ENCODE measurements around the gene PDLIM7.
"Not testable (repeated sequence)": the region's sequence is repeated elsewhere in the genome, so short reads cannot be mapped to it uniquely, and the experiment has no call there.

Gene PDLIM7

DNA sequence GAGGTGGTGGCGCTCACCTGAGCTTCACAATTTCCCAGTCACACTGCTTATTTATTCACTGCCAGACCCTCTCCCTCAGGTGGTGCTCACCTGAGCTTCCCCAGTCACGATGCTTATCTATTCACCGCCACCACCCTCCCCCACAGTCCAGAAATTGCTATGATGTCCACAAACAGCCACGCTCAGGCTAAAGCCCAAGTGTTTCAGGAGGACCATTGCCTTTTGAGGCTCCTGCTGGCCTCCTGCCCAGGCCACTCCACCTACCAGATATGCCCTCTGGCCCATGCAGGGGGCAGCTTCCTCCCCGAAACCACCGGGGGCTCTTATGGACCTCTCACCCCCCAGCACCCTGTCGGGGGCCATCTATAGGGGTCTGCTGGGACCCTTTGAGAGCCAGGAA lies 4.6 kb downstream of the PDLIM7 start:
- in situ Hi-C loops (cut with MboI; ENCODE audit: low sequenced_read_pairs), result no loop called here

DNA sequence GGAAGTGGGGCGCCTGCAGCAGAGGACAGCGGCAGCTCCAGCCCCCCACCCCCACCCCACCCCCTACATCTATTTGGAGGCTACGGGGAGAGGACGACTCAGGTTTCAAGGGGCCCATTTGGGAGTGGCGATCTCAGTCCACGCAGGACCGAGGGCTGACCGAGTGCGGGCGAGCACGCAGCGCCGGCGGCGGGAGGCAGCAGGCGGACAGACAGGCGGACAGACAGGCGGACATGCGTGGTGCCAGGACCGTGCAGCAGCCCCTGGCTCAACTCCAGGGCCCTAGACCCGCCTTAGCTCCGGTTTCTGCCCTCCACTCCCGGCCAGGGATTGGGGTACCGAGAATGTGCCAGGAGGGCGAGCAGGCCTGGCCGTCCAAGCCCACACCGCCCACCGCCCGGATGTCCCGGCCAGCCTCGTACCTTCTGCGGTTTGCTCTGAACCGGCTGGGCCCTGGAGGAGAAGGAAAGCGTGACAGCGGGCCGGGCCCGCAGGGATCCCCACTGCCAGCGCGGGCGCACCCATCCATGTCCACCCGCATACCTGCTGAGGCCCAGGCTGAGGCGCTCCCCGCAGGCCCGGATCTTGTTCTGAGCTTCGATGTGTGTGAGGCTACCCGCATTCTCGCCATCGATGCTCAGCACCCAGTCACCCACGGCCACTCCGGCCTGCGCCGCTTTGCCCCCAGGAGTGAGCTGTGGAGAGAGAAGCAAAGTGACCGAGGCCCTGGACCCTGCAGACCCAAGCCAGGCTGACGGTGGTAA lies 5.2 kb downstream of the PDLIM7 start:
- in situ Hi-C loops (cut with MboI; ENCODE audit: low sequenced_read_pairs), result no loop called here

DNA sequence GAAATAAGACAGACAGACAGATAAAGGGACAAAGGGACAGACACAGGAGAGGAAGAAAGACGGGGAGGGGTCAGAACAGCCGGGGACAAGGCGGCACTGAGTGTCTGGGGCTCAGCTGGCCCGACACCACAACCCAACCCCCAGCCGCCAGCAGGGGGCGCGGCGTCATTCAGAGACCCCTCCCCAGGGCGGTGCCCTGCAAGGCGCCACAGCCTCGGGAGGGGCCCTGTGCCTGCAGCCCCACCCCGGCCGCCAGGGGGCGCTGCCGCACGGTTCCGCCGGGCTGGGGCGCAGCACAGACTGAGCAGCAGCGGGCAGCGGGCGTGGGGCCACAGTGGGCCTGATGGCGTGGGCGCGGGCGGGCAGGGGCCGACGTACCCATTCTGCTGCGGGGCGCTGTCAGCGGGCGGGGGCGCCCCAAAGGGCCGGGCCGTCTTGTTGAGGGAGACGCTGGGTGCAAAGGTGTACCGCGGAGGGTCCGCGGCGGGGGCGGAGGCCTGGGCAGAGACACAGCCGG lies 5.9 kb downstream of the PDLIM7 start:
- in situ Hi-C loops (cut with MboI; ENCODE audit: low sequenced_read_pairs), result no loop called here

DNA sequence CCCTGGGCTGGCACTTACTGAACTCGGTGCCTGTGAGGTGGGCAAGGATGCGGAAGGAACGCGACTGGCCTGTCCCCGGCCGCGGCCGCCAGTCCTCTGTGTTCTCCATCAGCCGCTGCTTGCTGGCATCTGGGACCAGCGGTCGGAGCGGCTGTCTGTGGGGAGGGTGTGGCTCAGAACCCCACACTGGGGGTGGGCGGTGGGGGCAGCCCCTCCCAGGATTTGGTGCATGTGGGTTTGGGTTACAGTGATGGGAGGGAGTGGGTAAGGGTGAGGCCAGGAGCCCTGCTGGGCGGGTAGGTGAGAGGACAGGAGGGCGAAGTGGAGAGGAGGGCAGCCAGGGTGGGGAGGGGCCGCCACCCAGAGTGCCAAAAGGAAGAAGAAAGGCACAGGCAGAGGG lies 6.4 kb downstream of the PDLIM7 start:
- in situ Hi-C loops (cut with MboI; ENCODE audit: low sequenced_read_pairs), result no loop called here

DNA sequence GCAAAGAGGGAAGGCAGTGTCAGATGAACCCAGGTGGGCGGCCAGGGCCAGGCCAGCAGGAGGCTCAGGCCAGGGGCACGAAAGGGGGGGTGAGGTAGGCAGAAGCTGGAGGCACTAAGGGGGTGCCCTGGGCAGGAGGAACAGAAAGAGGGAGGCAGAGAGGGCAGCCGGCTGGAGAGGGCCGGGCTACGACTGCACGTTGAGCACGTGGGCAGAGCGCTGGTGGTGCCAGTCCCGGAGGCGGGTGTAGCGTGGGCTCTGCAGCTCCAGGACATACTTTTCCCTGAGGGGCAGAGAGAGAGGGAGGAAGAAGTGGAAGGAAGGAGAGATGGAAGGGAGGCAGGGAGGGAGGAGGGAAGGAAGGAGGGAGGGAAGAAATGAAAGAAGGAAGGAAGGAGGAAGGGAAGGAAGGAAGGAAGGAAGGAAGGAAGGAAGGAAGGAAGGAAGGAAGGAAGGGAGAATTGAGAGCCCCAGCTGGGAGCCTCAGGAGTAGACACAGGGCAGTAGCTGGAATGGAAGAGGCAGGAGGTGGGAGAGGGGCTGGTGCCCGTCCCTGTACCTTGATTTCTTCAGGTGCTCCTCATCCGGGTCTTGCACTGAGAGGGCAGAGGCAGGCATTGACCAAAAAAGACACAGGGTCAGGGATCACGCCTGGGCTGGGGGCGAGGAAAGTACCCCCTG lies 7.0 kb downstream of the PDLIM7 start:
- in situ Hi-C loops (cut with MboI; ENCODE audit: low sequenced_read_pairs), result no loop called here

DNA sequence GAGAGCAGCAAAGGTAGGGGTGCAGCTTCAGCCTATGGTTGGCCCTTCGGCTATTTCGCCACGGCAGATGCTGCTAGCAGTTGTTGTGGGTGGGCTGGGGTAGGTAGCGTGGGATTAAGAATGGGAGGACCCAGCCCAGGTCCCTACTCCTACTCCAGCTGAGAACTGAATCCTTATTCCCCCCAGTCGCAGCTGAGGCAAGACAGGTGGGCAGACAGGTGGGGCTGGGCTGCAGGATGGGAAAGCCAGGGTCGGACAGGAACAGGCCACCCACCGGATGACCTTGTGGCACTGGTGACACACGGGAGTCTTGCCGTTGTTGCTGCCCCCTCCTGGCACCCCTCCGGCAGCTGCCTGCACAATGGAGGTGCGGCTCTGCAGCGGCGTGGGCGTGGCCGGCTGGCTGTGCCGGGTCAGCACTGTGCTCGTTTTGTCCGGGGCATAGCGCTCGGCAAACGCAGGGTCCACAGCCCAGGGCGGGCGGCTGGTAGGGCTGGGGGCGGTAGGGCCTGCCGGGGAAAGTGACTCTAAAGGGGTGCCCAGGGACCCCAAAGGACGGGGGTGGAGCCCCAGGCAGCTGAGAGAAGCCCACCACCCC lies 8.2 kb downstream of the PDLIM7 start:
- in situ Hi-C loops (cut with MboI; ENCODE audit: low sequenced_read_pairs), result no loop called here

DNA sequence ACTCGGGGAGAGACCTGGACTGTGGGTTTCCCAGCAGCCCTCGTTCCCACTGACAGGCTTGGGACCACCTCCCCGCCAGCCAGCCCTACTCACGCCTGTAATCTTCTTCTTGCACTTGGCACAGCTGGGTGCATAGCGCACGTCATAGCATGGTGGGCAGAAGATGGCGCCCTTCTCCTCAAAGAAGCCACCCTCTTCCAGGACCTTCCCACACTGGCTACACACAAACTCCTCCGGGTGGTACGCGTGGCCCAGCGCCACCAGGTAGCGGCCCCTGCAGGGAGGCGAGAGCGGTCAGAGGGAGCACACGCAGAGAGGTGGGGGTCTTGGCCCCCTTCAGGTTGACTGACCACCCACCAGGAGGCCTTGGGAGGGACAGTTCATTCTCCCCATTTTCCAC lies 9.4 kb downstream of the PDLIM7 start:
- in situ Hi-C loops (cut with MboI; ENCODE audit: low sequenced_read_pairs), result no loop called here

DNA sequence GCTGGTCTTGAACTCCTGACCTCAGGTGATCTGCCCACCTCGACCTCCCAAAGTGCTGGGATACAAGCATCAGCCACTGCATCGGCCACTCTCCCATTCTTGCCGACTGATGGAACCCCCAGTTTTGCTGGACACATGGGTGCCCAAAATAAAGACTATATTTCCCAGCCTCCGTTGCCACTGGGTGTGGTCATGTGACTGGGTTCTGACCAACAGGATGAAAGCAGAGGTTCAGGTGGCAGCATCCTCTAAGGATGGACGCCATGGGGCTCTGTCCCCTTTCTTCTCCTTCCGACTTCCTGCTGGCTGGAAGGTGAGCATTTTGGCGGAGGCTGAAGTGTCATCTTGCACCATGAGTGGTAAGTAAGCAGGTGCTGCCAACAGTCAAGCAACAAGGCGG lies 10.3 kb downstream of the PDLIM7 start:
- in situ Hi-C loops (cut with MboI; ENCODE audit: low sequenced_read_pairs), result no loop called here

DNA sequence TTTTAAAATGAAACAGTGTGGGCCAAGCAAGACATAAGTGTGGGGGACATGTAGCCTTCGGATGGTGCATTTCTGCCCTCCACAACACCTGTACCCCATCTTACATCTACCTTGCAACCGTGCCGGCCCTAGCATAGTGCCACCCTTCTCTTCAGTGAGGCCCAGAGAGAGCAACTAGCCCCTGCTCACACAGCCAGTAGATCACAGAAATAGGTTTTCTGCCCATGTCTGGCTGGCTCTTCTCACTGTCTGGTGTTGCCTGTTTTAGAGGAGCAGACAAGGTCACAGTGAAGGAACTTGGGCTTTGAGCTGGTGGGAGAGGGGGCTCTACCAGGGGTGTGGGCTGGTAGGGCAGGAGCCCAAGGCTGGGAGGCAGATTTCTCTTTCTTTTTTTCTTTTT lies 11.1 kb downstream of the PDLIM7 start:
- in situ Hi-C loops (cut with MboI; ENCODE audit: low sequenced_read_pairs), result no loop called here

DNA sequence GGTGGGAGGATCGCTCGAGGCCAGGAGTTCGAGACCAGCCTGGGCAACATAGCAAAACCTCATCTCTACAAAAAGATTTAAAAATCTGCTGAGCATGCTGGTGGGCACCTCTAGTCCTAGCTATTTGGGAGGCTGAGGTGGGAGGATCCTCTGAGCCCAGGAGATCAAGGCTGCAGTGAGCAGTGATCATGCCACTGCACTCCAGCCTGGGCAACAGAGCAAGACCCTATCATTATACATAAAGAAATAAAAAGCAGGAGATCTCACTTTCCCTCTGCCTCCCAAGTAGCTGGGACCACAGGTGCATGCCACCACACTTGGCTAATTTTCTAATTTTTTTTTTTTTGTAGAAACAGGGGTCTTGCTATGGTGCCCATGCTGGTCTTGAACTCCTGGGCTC lies 11.7 kb downstream of the PDLIM7 start:
- in situ Hi-C loops (cut with MboI; ENCODE audit: low sequenced_read_pairs), result not testable (repeated sequence)

DNA sequence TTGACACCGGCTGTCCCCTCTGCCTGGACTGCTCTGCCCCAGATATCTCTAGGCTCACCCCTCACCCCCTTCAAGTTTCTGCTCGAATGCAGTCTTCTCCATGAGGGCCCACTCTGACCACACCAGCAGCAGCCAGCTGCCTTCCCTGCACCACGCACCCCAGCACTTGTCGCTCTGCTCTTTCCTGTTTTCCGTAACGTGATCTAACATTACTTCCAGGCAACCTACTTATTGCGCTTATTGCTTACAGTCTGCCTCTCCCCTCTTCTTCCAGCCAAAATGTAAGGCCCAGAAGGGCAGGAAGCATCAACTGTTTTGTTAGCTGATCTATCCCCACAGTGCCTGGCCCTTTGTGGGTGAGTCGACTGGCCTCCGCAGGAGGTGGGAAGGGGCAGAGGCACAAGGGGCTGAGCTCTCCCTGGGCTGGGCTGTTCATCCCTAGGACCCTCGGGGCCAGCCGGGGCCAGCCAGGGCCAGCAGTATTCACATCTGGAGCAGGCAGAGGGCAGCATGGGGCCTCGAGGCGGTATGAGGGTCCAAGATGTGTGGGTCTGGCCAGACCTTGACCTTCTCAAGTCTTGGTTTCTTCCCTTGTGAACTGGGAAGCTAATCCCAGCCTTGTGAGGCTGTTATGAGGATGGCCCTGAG lies 12.4 kb downstream of the PDLIM7 start:
- in situ Hi-C loops (cut with MboI; ENCODE audit: low sequenced_read_pairs), result no loop called here

DNA sequence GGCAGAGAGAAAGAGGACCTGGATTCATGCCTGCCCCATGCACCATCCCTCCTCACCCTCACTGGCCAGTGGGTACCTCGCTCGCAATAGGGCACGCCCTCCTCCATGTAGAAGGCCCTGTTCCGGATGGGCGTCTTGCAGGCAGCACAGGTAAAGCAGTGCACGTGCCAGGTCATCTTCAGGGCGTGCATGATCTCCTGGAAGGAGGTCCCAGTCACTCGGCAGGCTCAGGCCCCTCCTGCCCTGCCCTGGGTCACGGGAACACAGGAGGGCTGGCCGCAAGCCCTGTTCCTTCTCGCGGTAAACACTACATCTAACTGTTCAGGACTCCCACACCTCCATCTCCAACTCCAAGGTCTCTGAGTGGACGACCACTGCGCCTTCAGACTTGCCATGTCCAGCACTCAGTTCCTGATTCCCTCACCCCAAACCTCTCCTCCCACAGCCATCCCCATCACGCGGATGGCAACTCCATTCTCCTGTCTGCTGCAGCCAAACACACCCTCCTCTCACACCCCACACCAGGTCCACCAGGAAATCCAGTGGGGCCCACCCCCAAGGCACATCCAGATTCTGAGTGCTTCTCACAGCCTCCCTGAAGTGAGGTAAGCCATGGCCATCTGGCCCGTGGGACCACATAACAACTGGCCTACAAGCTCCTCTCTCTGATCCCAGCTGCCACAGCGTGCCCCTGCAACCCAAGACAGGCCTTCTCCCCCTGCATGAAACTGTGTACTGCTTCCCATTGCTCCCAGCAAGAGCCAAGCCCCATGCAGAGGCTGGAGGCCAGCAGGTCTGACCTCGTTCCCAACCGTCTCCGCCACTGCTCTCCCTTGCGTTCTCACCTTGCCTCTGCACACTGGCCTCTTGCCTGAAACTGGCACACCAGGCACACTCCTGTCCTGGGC lies 13.2 kb downstream of the PDLIM7 start:
- in situ Hi-C loops (cut with MboI; ENCODE audit: low sequenced_read_pairs), result no loop called here

DNA sequence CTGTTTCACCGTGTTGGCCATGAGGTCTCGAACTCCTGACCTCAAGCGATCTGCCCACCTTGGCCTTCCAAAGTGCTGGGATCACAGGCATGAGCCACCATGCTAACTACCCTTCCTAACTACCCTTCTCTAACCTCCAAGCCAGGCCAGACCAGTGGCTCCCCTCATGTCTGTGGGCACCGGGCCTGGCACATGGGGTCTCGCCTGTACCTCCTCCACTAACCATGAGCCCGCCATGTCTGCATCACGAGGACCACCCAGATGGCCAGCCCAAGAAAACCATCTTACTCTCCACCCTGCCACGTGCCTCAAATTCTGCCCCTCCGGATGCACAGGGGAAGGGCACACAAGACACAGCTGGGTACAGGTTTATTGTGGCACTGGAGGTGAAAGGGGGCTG lies 14.4 kb downstream of the PDLIM7 start:
- in situ Hi-C loops (cut with MboI; ENCODE audit: low sequenced_read_pairs), result no loop called here

DNA sequence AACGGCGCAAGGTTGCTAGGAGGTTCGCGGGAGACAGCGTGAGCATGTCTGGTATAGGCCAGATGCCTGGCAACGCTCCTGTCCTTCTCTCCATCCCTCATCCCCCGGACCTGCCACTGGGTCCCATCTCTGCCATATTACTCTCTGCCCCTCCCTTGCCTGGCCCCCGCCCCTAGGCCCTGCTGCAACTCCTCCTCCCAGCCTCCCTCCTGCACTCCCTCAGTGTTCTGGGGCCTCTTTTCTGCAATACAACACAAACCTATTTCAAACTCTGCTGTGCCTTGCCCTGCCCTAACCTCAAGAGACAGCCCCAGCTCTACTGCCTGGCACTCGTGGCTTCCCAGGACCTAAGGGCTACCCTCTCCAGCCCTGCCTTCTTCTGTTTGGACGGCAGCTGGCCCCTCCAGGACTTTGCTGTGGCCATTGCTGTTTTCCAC lies 15.0 kb downstream of the PDLIM7 start:
- in situ Hi-C loops (cut with MboI; ENCODE audit: low sequenced_read_pairs), result no loop called here

DNA sequence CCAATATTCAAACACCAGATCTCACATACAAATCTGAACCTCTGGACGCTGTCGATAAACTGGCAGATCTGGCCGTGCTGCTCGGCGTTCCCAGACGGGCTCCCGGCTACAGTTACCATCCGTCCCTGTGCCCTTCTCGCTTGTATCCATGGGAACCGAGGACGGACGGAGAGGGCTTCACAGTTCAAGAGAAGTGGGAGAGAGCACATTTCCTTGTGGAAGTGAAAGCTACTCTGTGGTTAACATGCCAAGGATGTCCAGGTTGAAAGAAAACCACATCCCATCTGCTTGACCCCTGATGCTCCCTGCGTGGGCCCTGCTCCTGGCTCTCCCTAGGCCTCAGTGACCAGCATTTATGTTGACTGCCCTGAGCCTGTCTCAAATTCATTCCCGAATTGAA lies 17.6 kb downstream of the PDLIM7 start:
- in situ Hi-C loops (cut with MboI; ENCODE audit: low sequenced_read_pairs), result no loop called here

DNA sequence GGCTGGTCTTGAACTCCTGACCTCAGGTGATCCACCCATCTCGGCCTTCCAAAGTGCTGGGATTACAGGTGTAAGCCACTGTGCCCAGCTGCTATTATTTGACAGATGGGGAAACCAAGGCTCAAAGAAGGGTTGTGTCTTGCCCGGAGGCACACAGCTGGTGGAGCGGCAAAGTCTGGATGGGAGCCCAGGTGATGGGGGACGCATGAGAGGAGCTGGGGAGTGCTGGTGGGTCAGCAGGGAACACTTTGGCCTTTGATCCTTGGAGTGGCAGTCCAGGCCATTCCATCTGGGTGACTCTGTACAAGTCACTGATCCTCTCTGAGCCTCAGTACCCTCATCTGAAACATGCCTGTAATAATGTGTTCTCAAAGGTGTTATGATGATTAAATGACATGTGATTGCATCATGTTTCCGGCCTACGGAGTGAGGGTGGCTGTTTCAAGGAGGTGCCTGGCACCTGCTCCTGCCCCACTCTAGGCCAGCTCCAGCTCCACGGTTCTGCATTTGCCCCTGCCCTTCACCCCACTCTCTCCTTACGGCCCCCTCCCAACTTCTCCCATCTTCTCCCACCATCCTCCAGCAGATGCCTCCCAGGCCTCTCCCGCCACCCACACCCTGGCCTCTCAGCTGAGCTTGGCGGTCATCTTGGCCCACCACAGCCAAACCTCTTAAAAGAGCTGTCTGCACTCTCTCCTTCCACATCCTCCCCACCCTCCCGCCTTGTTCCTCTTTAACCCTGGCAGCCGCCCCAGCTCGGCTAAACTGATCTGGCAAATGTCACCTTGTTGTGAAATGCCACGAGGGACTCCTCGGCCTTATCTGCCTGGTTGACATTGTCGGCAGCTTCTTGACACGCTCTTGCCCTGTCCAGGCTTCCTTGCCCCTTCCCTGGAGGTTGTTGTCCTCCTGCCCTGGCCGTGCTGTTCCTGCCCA lies 18.4 kb downstream of the PDLIM7 start:
- in situ Hi-C loops (cut with MboI; ENCODE audit: low sequenced_read_pairs), result no loop called here

DNA sequence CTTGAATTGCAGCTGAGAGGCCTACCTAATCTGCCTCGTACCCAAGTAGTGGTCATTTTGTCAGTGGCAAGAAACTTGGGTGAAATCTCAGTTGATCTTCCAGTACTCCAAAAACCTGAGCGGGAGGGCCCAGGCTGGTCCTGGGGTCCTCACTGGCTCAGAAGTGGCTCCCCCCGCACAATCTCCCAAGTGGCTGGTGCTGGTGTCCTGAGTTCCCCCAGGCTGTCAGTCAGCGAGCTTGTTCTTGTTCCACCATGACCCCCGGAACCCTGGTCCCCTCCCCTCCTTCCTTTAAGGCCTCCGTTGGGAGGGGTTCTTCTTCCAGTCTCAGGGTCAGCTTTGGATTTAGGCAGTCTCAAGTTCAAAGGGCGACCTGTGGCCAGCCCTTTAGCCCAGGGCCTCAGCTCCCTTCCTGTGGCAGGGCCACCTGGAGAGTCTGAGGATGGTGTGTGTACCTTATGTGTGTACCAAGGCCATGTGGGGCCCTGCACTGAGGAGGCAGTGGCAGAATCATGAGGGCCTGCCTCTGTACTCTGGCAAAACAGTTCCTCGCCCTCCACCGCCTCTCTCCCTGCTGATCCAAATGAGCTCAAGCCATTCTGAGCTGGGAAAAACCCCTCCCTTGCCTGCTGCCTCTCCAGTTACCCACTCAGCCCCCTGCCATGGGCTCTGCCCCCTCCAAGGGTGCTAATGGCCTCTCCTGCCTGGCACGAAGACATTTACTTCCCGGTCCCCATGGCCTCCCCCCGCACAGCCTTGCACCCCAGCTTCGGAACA lies 19.5 kb downstream of the PDLIM7 start:
- in situ Hi-C loops (cut with MboI; ENCODE audit: low sequenced_read_pairs), result no loop called here

DNA sequence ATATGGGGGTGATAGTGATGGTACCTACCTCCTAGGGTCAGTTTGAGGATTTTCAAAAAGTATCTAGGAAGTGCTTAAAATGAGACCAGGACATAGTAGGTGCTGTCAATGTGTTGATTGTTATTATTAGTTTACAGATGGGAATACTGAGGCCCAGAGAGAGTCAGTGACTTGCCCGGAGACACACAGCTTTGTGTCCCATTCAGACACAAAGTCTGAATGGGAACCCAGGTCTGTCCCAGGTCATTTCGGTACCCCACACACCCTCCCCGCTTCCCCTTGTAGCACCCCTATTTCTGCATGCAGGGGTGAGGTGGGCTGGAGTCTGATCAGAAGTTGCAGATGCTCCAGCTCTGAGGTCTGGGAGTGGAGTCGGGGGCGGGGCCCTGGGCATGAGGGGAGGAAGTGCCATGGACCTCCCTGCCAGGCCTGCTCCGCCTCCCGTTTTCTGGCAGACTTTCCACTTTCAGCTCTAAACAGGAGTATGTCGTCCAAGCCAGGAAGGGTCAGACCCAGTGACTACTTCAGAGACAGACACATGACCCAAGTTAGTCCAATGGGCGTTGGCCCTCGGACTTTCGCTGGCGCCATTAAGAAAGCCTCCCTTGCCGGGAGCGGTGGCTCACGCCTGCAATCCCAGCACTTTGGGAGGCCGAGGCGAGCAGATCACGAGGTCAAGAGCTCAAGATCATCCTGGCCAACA lies 20.7 kb downstream of the PDLIM7 start:
- in situ Hi-C loops (cut with MboI; ENCODE audit: low sequenced_read_pairs), result no loop called here
